HG03039 (cell line): Measurements from ENCODE around the gene SULT4A1.

Experiments used
- ATAC-seq: cut with Tn5 transposase; IDR thresholded peaks from one replicate; pipeline ENCODE4 v1.9.1; 2021; ENCODE audit warnings: mild to moderate bottlenecking, moderate library complexity; ENCODE audit not compliant: unreplicated experiment

SULT4A1 gene

GRCh38 chr22:43814264-43814663, 48.0 kb downstream of the SULT4A1 start:
- no peak for ATAC-seq

- ATAC-seq, result no peak
These were observed 49.4 kb downstream of the SULT4A1 start for GRCh38 chr22:43812890-43813289.

GRCh38 chr22:43812149-43812842, 50.0 kb downstream of the SULT4A1 start, which contains the start of gene EFCAB6:
TSS of gene EFCAB6 (minus strand) at chr22:43812305. CDS start at chr22:43782318, 29,987 bp downstream.
- peak; percentile 85 for ATAC-seq

- peak; percentile 13 for ATAC-seq
These were observed 50.5 kb downstream of the SULT4A1 start for GRCh38 chr22:43811777-43812148.

- no peak for ATAC-seq
These were observed 59.3 kb downstream of the SULT4A1 start for GRCh38 chr22:43802897-43803495.

- ATAC-seq, result no peak
These were observed 61.3 kb downstream of the SULT4A1 start for GRCh38 chr22:43800970-43801369.

DNA sequence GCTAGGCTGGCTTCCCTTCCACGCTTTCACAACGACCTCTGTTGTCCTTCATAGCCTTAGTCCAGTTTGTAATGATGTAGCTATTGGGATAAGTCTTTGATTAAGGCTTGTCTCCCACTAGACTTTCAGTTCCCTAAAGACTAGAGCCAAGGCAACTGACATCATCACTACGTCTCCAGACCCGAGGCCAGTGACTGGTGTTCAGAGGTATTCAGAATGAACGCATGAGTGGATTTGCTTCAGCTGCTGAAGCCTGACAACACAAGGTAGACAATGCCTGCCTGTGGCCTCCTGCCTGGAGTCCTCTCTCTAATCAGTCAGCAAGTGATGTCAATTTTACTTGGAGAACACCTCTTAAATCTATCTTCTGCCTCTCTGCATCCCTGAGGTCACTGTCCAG, 63.8 kb downstream of the SULT4A1 start:
- ATAC-seq, result no peak

GRCh38 chr22:43796567-43796966, 65.7 kb downstream of the SULT4A1 start:
- ATAC-seq, result no peak

- ATAC-seq, result no peak
These were observed 67.0 kb downstream of the SULT4A1 start for GRCh38 chr22:43795320-43795719.

DNA sequence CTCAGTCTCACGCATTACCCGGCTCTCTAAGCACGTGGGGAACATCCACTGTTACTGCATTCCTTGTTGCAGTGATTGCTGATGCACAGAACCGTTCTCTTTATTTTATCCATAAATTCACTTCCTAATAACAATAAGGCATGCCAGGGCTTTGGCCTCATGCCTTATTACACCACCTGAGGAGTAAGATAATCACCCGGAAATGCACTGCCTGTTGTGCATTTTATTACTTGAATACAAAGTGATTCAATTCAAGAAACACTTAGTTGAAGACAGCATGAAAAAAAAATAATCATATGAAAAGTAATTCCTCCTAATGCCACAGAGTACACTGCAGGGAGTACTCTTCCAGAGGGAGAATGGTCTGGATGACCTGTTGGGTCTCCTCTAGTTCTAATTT, 69.4 kb downstream of the SULT4A1 start:
- no peak for ATAC-seq

GRCh38 chr22:43789452-43789851, 72.9 kb downstream of the SULT4A1 start:
- ATAC-seq, result no peak

DNA sequence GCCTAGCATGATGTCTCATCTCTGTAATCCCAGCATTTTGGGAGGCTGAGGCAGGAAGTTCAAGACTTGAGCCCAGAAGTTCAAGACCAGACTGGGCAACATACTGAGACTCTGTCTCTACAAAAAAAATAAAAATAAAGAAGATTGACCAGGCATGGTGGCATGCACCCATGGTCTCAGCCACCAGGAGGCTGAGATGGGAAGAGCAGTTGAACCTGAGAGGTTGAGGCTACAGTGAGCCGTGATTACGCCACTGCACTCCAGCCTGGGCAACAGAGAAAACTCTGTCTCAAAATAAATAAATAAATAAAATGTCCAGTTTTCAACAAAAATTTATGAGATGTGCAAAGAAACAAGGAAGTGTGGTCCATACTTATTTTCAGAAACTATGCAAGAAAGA, 78.5 kb downstream of the SULT4A1 start:
- no peak for ATAC-seq

- no peak for ATAC-seq
These were observed 79.9 kb downstream of the SULT4A1 start for GRCh38 chr22:43782448-43782847.

- no peak for ATAC-seq
These were observed 85.0 kb downstream of the SULT4A1 start for GRCh38 chr22:43777286-43777685.

GRCh38 chr22:43776081-43776670, 86.1 kb downstream of the SULT4A1 start:
- ATAC-seq, result no peak
